ENCODE measurements around the gene FRMPD2. TPM values are rescaled to one million over a fixed set of nuclear protein-coding genes. Genes with fewer than 3 reads are reported as not detected.

FRMPD2 gene
- total RNA-seq, 4 donors from 2014 or later, result 0.80 TPM; not detected in 3

DNA sequence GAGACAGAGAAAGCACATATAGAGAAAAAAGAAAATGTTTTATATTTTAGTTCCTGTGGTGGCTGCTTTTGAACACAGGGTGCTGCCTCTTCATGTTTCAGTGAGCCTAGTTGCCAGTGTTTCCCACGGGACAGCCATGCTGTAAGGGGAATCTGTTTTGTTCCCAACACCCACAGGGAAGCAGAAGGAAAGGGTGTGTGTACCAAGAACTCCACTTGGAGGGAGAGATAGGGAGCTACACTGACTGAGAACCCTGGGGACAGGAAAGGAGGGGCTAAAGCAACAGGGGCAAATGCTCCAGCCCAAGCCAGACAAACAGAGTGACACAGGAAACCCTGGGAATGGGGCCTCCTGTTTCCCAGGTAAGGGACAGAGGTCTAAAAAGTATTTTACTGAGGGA, 40.2 kb downstream of the FRMPD2 start:
- intact Hi-C loops (cut with DNase I; ENCODE audit: low total_unique reads), result no loop called here
- Histone ChIP-seq H3K9me3 (no peaks in the 10 kb centered on the region), H3K4me1 (no peaks in the 10 kb centered on the region), H3K27ac (no peak overlapping the region), H3K36me3 (no peaks in the 10 kb centered on the region), H3K4me3 (no peak overlapping the region), H3K27me3 (no peaks in the 10 kb centered on the region)
- DNase-seq, result no peak
- no peak for TF ChIP-seq EP300 (IDR thresholded peaks at IDR 0.05; ENCODE audit: low read depth)
- TF ChIP-seq, protein P1, sequence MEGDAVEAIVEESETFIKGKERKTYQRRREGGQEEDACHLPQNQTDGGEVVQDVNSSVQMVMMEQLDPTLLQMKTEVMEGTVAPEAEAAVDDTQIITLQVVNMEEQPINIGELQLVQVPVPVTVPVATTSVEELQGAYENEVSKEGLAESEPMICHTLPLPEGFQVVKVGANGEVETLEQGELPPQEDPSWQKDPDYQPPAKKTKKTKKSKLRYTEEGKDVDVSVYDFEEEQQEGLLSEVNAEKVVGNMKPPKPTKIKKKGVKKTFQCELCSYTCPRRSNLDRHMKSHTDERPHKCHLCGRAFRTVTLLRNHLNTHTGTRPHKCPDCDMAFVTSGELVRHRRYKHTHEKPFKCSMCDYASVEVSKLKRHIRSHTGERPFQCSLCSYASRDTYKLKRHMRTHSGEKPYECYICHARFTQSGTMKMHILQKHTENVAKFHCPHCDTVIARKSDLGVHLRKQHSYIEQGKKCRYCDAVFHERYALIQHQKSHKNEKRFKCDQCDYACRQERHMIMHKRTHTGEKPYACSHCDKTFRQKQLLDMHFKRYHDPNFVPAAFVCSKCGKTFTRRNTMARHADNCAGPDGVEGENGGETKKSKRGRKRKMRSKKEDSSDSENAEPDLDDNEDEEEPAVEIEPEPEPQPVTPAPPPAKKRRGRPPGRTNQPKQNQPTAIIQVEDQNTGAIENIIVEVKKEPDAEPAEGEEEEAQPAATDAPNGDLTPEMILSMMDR (IDR thresholded peaks at IDR 0.05), result no peak
- no peak for TF ChIP-seq POLR2A (IDR thresholded peaks at IDR 0.05)
- no peak for TF ChIP-seq POLR2AphosphoS5 (IDR thresholded peaks at IDR 0.05)
- in situ Hi-C loops (cut with MboI; ENCODE audit: low pct_ligation_motif_present in 1 of 4, low pct_unique_long_range_greater_than_20kb in 1 of 4, low sequenced_read_pairs in 3 of 4), result no loop called here
- 58 to 67% methylated on average over 1 of the region's 1 CpG for WGBS, 2 donors (ENCODE audit: low coverage in 1 of 2)

DNA sequence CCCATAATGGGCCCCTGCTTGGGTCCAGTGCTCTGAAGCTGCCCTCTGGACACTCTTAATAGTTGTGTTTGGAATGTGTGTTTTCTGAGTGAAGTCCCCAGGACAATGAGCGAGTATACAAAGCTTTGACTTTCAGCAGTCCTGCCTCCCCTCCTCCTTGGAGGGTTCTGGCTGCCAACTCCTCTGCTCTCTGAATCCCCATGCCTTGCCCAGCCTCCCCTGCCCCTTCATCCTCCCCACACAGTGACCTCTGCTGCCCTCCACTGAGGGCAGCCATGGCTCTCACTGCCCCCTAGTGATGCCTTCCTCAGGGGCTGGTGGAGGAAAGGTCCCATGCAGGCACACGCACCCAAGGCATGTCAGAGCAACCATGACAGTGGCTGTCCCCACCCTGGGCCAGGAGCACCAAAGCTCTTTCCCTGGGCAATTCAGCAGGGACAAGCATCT, 40.9 kb downstream of the FRMPD2 start:
- Histone ChIP-seq H3K9me3 (no peaks in the 10 kb centered on the region), H3K36me3 (no peaks in the 10 kb centered on the region), H3K27ac (no peak overlapping the region), H3K4me3 (no peak overlapping the region), H3K4me1 (no peaks in the 10 kb centered on the region), H3K27me3 (no peaks in the 10 kb centered on the region)
- no peak for DNase-seq
- intact Hi-C loops (cut with DNase I; ENCODE audit: low total_unique reads) (no loop called here), in situ Hi-C loops (cut with MboI; ENCODE audit: low pct_ligation_motif_present in 1 of 4, low pct_unique_long_range_greater_than_20kb in 1 of 4, low sequenced_read_pairs in 3 of 4) (no loop called here)
- TF ChIP-seq EP300 (IDR thresholded peaks at IDR 0.05; ENCODE audit: low read depth) (no peak), POLR2A (IDR thresholded peaks at IDR 0.05) (no peak)
- TF ChIP-seq, protein P1 (IDR thresholded peaks at IDR 0.05), result no peak
- WGBS, 2 donors (ENCODE audit: low coverage in 1 of 2), result 85% methylated on average over 2 of the region's 2 CpGs; no CpG with 5 or more reads in 1 of the 2 donors

DNA sequence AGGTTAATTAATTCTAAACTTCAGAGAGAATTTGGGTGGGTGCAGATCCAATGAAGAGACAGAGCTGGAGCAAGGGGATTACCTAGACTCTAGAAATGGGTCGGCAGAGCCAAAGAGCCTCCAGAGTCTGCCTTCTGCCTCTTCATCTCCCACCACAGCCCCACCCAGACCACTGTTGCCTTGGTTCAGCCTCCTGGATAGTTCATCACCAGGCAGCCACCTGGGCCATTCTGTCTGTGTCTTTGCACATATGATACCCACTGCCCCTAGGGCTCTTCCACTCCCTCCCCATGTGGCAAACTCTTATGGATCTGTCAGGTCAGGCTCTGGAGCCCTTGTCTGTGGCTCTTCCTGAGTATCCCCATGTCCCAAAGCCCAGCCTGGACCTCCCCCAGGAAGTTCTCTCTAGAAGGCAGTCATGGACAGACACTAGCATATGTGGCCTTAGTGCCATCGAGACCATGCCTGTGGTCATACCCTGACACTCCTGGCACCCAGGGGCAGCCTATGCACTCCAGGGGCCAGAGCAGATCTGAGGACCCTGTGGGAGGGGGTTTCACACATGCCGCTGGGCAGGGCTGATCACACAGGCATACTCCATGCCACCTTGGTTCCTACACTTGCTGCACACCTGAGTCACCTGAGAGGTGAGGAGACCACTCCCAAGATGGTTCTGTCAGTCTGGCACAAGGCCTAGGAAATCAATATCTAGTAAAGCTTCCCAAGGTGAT, 41.6 kb downstream of the FRMPD2 start:
- intact Hi-C loops (cut with DNase I; ENCODE audit: low total_unique reads), result no loop called here
- TF ChIP-seq, protein P1 (IDR thresholded peaks at IDR 0.05), result no peak
- TF ChIP-seq POLR2A (IDR thresholded peaks at IDR 0.05) (no peak), POLR2AphosphoS5 (IDR thresholded peaks at IDR 0.05) (no peak), EP300 (IDR thresholded peaks at IDR 0.05; ENCODE audit: low read depth) (no peak)
- Histone ChIP-seq H3K36me3 (no peaks in the 10 kb centered on the region), H3K9me3 (no peaks in the 10 kb centered on the region), H3K27me3 (no peaks in the 10 kb centered on the region), H3K4me3 (no peak overlapping the region), H3K4me1 (no peaks in the 10 kb centered on the region), H3K27ac (no peak overlapping the region)
- DNase-seq, result no peak
- 87% methylated on average over 3 of the region's 3 CpGs; no CpG with 5 or more reads in 1 of the 2 donors for WGBS, 2 donors (ENCODE audit: low coverage in 1 of 2)
- in situ Hi-C loops (cut with MboI; ENCODE audit: low pct_ligation_motif_present in 1 of 4, low pct_unique_long_range_greater_than_20kb in 1 of 4, low sequenced_read_pairs in 3 of 4), result no loop called here

DNA sequence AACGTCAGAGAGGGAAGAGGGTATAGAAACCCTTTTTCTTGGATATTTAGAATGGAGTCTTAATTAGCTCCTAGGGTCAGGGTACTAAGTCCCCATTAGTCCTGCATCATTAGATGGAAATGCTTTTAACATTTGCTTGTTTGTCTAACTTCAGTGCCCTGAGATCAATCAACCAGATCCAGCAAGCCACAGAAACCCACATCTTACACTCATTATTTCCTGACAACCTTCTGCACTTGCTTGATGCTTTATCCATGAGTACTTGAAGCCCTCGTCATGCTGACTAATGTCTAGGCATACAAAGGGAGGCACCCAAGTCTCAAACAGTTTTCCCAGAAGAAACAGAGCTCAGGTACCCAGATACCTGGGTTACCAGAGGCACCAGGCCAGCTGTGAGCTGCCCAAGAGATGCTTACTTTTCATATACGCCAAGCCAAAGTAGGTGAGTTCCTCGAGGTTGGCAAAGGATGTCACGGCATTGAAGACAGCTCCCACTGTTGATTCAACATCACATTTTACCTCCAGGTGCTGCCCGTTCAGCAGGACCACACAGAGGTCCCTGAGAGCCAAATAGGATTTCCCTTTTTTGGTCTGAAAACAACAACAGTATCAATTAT, 42.7 kb downstream of the FRMPD2 start:
- TF ChIP-seq, protein P1 (IDR thresholded peaks at IDR 0.05), result no peak
- TF ChIP-seq EP300 (IDR thresholded peaks at IDR 0.05; ENCODE audit: low read depth) (no peak), POLR2AphosphoS5 (IDR thresholded peaks at IDR 0.05) (no peak), POLR2A (IDR thresholded peaks at IDR 0.05) (no peak)
- Histone ChIP-seq H3K9me3 (no peaks in the 10 kb centered on the region), H3K4me1 (no peaks in the 10 kb centered on the region), H3K4me3 (no peak overlapping the region), H3K27ac (no peak overlapping the region), H3K27me3 (no peaks in the 10 kb centered on the region), H3K36me3 (no peaks in the 10 kb centered on the region)
- in situ Hi-C loops (cut with MboI; ENCODE audit: low pct_ligation_motif_present in 1 of 4, low pct_unique_long_range_greater_than_20kb in 1 of 4, low sequenced_read_pairs in 3 of 4), result no loop called here
- 70 to 71% methylated on average over 4 to 6 of the region's 6 CpGs for WGBS, 2 donors (ENCODE audit: low coverage in 1 of 2)
- intact Hi-C loops (cut with DNase I; ENCODE audit: low total_unique reads), result no loop called here
- DNase-seq, result no peak

Measured in transverse colon (tissue), 4 donors.